AG10803 (cell line): Measurements from ENCODE around the gene ARL14EP.

Experiments used
- DNase-seq: peaks from one replicate; pipeline ENCODE4 v3.0.0; 2010; ENCODE audit warnings: low read depth
- H3K4me3 ChIP-seq: 2 replicates; pipeline ENCODE4 v1.5.1; 2011; ENCODE audit warnings: mild to moderate bottlenecking, low read length, control low read depth
- TF ChIP-seq, protein P1 (sequence below): conservative IDR thresholded peaks from 2 replicates; pipeline ENCODE4 v1.5.1; 2011; ENCODE audit warnings: mild to moderate bottlenecking, low read length, control low read depth, inconsistent platforms

ARL14EP gene

DNA sequence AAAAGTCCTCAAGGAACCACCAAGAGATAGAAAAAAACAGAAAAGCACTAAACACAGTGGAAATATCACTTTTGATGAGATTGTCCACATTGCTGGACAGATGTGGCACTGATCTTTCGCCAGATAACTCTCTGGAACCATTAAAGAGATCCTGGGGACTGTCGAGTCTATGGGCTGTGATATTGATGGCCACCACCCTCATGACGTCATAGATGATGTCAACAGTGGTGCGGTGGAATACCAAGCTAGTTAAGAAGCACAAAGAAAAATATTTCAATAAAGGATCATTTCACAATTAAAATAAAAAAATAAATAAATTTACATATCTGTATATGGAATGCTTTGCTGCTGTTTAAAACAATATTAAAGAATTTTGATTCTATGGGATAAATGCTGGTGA, 45.5 kb downstream of the ARL14EP start:
- TF ChIP-seq, protein P1, sequence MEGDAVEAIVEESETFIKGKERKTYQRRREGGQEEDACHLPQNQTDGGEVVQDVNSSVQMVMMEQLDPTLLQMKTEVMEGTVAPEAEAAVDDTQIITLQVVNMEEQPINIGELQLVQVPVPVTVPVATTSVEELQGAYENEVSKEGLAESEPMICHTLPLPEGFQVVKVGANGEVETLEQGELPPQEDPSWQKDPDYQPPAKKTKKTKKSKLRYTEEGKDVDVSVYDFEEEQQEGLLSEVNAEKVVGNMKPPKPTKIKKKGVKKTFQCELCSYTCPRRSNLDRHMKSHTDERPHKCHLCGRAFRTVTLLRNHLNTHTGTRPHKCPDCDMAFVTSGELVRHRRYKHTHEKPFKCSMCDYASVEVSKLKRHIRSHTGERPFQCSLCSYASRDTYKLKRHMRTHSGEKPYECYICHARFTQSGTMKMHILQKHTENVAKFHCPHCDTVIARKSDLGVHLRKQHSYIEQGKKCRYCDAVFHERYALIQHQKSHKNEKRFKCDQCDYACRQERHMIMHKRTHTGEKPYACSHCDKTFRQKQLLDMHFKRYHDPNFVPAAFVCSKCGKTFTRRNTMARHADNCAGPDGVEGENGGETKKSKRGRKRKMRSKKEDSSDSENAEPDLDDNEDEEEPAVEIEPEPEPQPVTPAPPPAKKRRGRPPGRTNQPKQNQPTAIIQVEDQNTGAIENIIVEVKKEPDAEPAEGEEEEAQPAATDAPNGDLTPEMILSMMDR, result no peak
- no peak for DNase-seq

DNA sequence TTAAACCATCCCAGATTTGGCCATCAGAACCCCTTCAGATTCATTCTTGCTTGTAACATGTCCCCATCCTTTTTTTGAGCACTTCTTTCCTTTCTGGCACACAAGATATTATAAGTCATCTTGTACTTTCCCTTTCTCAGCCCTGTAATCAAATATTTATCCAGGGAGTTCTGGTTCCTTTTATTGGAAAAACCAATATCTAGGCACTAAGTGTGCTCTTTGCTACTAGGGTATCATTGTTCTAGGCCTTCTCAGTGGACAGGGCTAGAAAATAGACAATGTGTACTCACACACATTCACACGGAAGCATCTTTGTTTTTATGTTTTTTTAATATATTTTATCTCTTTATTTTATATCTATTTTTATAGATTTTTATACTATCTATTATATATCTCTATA, 47.3 kb downstream of the ARL14EP start:
- TF ChIP-seq, protein P1, result no peak
- H3K4me3 ChIP-seq, result no peak overlapping the region
- DNase-seq, result no peak

More for the DNA sequence above, 45.5 kb downstream of the ARL14EP start:
- H3K4me3 ChIP-seq, result no peak overlapping the region

DNA sequence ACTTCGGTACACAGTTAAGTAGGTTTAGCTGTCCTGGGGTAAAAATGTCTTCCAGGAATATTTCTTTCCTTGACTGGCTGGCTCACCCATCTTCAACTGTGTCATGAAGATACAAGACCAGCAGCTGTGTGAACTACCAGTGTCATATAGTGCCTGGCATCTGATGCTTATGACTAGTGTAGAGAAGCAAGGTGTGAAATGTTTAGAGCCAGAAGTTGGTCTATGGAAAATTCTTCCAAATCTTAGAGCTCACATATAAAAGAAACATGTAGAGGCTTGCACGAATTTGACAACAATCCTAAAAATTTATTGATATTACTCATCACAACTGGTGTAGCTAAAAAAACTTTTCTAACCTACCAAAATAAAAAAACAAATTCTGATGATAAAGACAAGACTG, 54.4 kb downstream of the ARL14EP start:
- TF ChIP-seq, protein P1, result no peak
- DNase-seq, result no peak
- H3K4me3 ChIP-seq, result no peak overlapping the region

DNA sequence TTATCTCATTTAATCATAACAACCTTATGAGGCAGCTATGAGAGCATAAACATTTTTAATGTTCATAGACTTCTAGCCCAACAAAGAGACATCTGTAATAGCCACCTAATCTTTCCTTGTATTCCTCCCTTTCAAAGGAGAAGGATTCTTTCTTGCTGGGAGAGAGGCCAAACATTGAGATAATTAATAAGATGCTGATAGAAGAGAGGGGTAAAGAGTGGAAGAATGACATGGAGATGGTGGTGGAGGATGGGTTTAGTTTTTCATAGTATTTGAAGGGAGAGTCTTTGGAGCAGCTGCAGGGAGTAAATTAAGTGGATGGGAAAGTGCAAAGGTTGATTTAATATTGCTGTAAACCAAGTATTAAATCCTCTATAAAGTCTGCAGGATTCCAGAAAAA, 57.9 kb downstream of the ARL14EP start:
- H3K4me3 ChIP-seq, result no peak overlapping the region
- no peak for DNase-seq
- TF ChIP-seq, protein P1, result no peak

DNA sequence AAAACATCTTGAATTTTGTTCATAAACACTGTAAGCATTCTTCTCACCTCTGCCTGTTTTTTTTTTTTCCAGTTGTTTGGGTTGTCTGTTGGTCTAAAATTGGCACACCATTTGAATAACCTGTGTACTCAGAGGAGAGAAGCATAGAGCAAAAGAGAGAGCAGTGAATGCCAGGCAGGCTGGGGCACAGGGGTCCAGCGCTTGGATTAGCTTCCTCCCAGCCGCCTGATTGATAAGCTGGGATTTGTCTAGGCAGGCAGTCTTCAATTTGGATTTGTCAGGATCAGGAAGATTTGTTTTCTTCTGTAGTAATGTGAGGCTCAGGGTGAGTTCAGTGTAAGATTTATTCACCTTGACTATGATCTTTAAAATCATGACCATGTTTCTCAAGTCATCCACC, 59.0 kb downstream of the ARL14EP start:
- no peak overlapping the region for H3K4me3 ChIP-seq
- DNase-seq, result no peak
- TF ChIP-seq, protein P1, result no peak
